Liver (tissue), 9 donors: ENCODE results near the gene CYB5D1. TPM values are rescaled to one million over a fixed set of nuclear protein-coding genes. Genes with fewer than 3 reads are reported as not detected.

Experiments
- DNase-seq: peaks from one replicate; pipeline ENCODE4 v3.0.0-alpha.2; 2017; ENCODE audit warnings: low spot score
- H3K27ac ChIP-seq, 2 donors: one replicate each; pipeline ENCODE4 v1.7.0; 2013; ENCODE audit warnings: inconsistent platforms in 2 of 2, low read length in 2 of 2, control low read depth in 1 of 2, low read depth in 1 of 2, mild to moderate bottlenecking in 1 of 2
- H3K27me3 ChIP-seq, 4 donors: one replicate each; pipeline versions ENCODE4 v1.6.1 to v1.7.0; 2013; ENCODE audit warnings: low read length in 3 of 4, inconsistent platforms in 1 of 4, mild to moderate bottlenecking in 1 of 4, moderate library complexity in 1 of 4; ENCODE audit not compliant: control insufficient read depth in 4 of 4, insufficient read depth in 4 of 4
- H3K36me3 ChIP-seq, 4 donors: one replicate each; pipeline versions ENCODE4 v1.6.1 to v1.7.0; 2013; ENCODE audit warnings: low read length in 3 of 4, mild to moderate bottlenecking in 3 of 4, low read depth in 1 of 4, moderate library complexity in 1 of 4; ENCODE audit not compliant: control insufficient read depth in 4 of 4, insufficient read depth in 3 of 4
- H3K4me1 ChIP-seq, 4 donors: one replicate each; pipeline versions ENCODE4 v1.6.1 to v1.7.0; 2013; ENCODE audit warnings: low read length in 3 of 4, mild to moderate bottlenecking in 3 of 4, moderate library complexity in 1 of 4; ENCODE audit not compliant: control insufficient read depth in 4 of 4, insufficient read depth in 4 of 4
- H3K4me3 ChIP-seq, 3 donors: one replicate each; pipeline versions ENCODE4 v1.6.1 to v1.7.0; 2013; ENCODE audit warnings: low read length in 3 of 3, control low read depth in 1 of 3, low read depth in 1 of 3, mild to moderate bottlenecking in 1 of 3
- H3K9ac ChIP-seq, 2 donors: one replicate each; pipeline ENCODE4 v1.7.0; 2013; ENCODE audit warnings: low read length in 2 of 2, mild to moderate bottlenecking in 2 of 2, moderate library complexity in 2 of 2, control low read depth in 1 of 2, low read depth in 1 of 2
- H3K9me3 ChIP-seq, 4 donors: one replicate each; pipeline versions ENCODE4 v1.6.1 to v1.7.0; 2013; ENCODE audit warnings: low read length in 3 of 4; ENCODE audit not compliant: control insufficient read depth in 4 of 4
- EGR1 ChIP-seq, 2 donors: IDR thresholded peaks; 2 replicates each; pipeline ENCODE4 v1.6.1; 2016 to 2018; ENCODE audit warnings: antibody characterized with exemption in 2 of 2, low read depth in 2 of 2
- FOXA1 ChIP-seq: IDR thresholded peaks from 2 replicates; pipeline ENCODE4 v1.6.1; 2016; ENCODE audit warnings: antibody characterized with exemption
- FOXA2 ChIP-seq: IDR thresholded peaks from 2 replicates; pipeline ENCODE4 v1.6.1; 2016; ENCODE audit warnings: antibody characterized with exemption
- HNF4G ChIP-seq: IDR thresholded peaks from 2 replicates; pipeline ENCODE4 v1.6.1; 2016; ENCODE audit warnings: antibody characterized with exemption
- MAX ChIP-seq: IDR thresholded peaks from 2 replicates; pipeline ENCODE4 v1.6.1; 2016; ENCODE audit warnings: antibody characterized with exemption
- RAD21 ChIP-seq, 2 donors: IDR thresholded peaks; 2 replicates each; pipeline ENCODE4 v1.6.1; 2016; ENCODE audit warnings: antibody characterized with exemption in 2 of 2, mild to moderate bottlenecking in 2 of 2
- REST ChIP-seq: IDR thresholded peaks from 2 replicates; pipeline ENCODE4 v1.6.1; 2016; ENCODE audit warnings: antibody characterized with exemption, mild to moderate bottlenecking
- RXRA ChIP-seq, 2 donors: IDR thresholded peaks; 2 replicates each; pipeline ENCODE4 v1.6.1; 2017 to 2018; ENCODE audit warnings: antibody characterized with exemption in 2 of 2, mild to moderate bottlenecking in 1 of 2
- SP1 ChIP-seq: IDR thresholded peaks from 2 replicates; pipeline ENCODE4 v1.6.1; 2018; ENCODE audit warnings: antibody characterized with exemption, mild to moderate bottlenecking
- TAF1 ChIP-seq: conservative IDR thresholded peaks from 2 replicates; pipeline ENCODE4 v1.6.1; 2016; ENCODE audit warnings: antibody characterized with exemption, mild to moderate bottlenecking
- YY1 ChIP-seq: IDR thresholded peaks from 2 replicates; pipeline ENCODE4 v1.6.1; 2016; ENCODE audit warnings: antibody characterized with exemption, mild to moderate bottlenecking
- WGBS: extraction: QIAGEN DNeasy Blood & Tissue Kit; methylation state at CpG from one replicate; pipeline ENCODE4 v1.1.7; 2013; 5-methylcytosine and 5-hydroxymethylcytosine counted together
- polyA plus RNA-seq, 2 donors: library from polyadenylated mRNA; stranded (reverse) in 1 of 2; unstranded in 1 of 2; fragments of 200-250 nt in 1 of 2; fragments of >200 nt in 1 of 2; fragmentation: Nextera tagmentation in 1 of 2; extraction: Ambion mirVana in 1 of 2; gene quantifications; one replicate each; pipeline versions ENCODE4 v1.2.1 to v1.2.3, GENCODE V29; 2013 to 2015
- total RNA-seq, 2 donors: library from RNA; depleted of rRNA; stranded (reverse); fragments of >200 nt; gene quantifications; one replicate each; pipeline ENCODE4 v1.2.3, GENCODE V29; 2014
- TF ChIP-seq, protein P1 (sequence below): IDR thresholded peaks from 2 replicates; pipeline ENCODE4 v1.6.1; 2016; ENCODE audit warnings: antibody characterized with exemption
- TF ChIP-seq, protein P2 (sequence below): IDR thresholded peaks from 2 replicates; pipeline ENCODE4 v1.6.1; 2016; ENCODE audit warnings: antibody characterized with exemption
- TF ChIP-seq, protein P3 (sequence below): fragments of 150-350 bp; IDR thresholded peaks from 2 replicates; pipeline ENCODE4 v1.5.1; 2017; ENCODE audit warnings: improper control_type of control experiment, low read depth, low read length; ENCODE audit not compliant: missing input control
- donor health status: healthy.
- donor health status: healthy.
- donor health status: healthy.
- donor health status: healthy.
- donor health status: healthy.

Gene CYB5D1
- total and polyA plus RNA-seq, 4 donors = 2.5 to 12.0 (median 6.6) TPM

DNA sequence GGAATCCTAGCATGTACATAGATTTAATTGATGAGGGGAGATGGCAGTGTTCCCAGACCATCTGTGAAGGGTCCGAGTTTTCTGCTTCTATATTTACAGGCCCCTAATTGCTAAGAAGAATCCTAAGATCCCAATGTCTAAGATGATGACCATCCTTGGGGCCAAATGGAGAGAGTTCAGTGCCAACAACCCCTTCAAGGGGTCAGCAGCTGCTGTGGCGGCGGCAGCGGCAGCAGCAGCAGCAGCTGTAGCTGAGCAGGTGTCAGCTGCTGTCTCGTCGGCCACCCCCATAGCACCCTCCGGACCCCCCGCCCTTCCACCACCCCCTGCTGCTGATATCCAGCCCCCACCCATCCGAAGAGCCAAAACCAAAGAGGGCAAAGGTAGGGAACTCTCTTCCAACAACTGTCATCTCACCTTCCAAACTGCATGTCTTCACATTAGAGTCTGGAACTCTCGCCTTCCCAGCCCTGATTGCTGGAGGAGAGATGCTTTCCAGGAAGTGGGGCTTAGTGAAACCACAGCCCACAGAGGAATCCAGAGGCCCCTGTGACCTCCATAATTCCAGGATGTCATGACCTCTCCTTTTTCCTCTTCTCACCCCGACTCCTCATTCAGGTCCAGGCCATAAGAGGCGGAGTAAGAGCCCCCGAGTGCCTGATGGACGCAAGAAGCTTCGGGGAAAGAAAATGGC is 35.5 kb downstream of the CYB5D1 start:
- H3K36me3 ChIP-seq = peaks cover 0 to 13% (median 0%) of the 10 kb centered on the region in 4 donors
- H3K9me3 ChIP-seq = no peaks in the 10 kb centered on the region
- 94% methylated on average over 15 of the region's 15 CpGs for WGBS
- H3K27ac ChIP-seq = no peak overlapping the region
- no peak overlapping the region for H3K9ac ChIP-seq
- no peak for DNase-seq
- H3K27me3 ChIP-seq = no peaks in the 10 kb centered on the region
- no peak overlapping the region for H3K4me3 ChIP-seq
- H3K4me1 ChIP-seq = peaks cover 6 to 22% (median 18%) of the 10 kb centered on the region in 4 donors
- no peak for TF ChIP-seq REST
- no peak for TF ChIP-seq RAD21 (IDR thresholded peaks at IDR 0.05)
- TF ChIP-seq FOXA1 = no peak
- TF ChIP-seq, protein P1, sequence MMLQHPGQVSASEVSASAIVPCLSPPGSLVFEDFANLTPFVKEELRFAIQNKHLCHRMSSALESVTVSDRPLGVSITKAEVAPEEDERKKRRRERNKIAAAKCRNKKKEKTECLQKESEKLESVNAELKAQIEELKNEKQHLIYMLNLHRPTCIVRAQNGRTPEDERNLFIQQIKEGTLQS = no peak
- TF ChIP-seq YY1 = no peak
- TF ChIP-seq MAX = no peak
- TF ChIP-seq HNF4G = no peak

DNA sequence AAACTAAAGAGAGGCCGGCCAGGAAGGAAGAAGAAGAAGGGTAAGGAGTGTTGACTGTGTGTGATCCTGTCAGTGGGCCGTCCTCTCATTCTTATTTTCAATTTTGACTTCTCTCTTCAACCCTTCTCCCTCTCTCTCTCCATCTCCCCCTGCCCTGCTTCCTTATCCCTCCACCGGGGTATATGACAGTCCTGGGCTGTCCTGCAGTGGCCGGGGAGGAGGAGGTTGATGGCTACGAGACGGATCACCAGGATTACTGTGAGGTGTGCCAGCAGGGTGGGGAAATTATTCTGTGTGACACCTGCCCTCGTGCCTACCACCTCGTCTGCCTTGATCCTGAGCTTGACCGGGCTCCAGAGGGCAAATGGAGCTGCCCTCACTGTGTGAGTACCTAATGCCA is 36.4 kb downstream of the CYB5D1 start:
- Histone ChIP-seq H3K4me1 (peaks cover 0 to 13% (median 9%) of the 10 kb centered on the region in 4 donors), H3K27ac (no peak overlapping the region), H3K9ac (no peak overlapping the region), H3K36me3 (peaks cover 0 to 16% (median 1%) of the 10 kb centered on the region in 4 donors), H3K9me3 (no peaks in the 10 kb centered on the region), H3K4me3 (no peak overlapping the region), H3K27me3 (no peaks in the 10 kb centered on the region)
- peak; percentile 14 for DNase-seq
- WGBS = 96% methylated on average over 9 of the region's 9 CpGs
- no peak for TF ChIP-seq FOXA2
- TF ChIP-seq, protein P1 = no peak
- TF ChIP-seq, protein P2, sequence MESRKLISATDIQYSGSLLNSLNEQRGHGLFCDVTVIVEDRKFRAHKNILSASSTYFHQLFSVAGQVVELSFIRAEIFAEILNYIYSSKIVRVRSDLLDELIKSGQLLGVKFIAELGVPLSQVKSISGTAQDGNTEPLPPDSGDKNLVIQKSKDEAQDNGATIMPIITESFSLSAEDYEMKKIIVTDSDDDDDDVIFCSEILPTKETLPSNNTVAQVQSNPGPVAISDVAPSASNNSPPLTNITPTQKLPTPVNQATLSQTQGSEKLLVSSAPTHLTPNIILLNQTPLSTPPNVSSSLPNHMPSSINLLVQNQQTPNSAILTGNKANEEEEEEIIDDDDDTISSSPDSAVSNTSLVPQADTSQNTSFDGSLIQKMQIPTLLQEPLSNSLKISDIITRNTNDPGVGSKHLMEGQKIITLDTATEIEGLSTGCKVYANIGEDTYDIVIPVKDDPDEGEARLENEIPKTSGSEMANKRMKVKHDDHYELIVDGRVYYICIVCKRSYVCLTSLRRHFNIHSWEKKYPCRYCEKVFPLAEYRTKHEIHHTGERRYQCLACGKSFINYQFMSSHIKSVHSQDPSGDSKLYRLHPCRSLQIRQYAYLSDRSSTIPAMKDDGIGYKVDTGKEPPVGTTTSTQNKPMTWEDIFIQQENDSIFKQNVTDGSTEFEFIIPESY = no peak
- TF ChIP-seq, protein P3, sequence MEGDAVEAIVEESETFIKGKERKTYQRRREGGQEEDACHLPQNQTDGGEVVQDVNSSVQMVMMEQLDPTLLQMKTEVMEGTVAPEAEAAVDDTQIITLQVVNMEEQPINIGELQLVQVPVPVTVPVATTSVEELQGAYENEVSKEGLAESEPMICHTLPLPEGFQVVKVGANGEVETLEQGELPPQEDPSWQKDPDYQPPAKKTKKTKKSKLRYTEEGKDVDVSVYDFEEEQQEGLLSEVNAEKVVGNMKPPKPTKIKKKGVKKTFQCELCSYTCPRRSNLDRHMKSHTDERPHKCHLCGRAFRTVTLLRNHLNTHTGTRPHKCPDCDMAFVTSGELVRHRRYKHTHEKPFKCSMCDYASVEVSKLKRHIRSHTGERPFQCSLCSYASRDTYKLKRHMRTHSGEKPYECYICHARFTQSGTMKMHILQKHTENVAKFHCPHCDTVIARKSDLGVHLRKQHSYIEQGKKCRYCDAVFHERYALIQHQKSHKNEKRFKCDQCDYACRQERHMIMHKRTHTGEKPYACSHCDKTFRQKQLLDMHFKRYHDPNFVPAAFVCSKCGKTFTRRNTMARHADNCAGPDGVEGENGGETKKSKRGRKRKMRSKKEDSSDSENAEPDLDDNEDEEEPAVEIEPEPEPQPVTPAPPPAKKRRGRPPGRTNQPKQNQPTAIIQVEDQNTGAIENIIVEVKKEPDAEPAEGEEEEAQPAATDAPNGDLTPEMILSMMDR = no peak
- TF ChIP-seq YY1 = no peak
- no peak for TF ChIP-seq SP1
- no peak for TF ChIP-seq TAF1
- TF ChIP-seq RXRA (IDR thresholded peaks at IDR 0.05) = no peak
- TF ChIP-seq EGR1 (IDR thresholded peaks at IDR 0.05; ENCODE audit: low read depth in 2 of 2) = no peak
- TF ChIP-seq MAX = no peak
